Stimulated activated CD4-positive, alpha-beta T cell treated with anti-CD3 and anti-CD28 coated beads, TNF-alpha, amount 100 ng/mL, for 1 hour (primary cell): Measurements from ENCODE around the gene GATC.
"Not testable (repeated sequence)": the region's sequence is repeated elsewhere in the genome, so short reads cannot be mapped to it uniquely, and the experiment has no call there.

Experiments
- DNase-seq, 3 donors: peaks; one replicate each; pipeline ENCODE4 v3.0.0-alpha.2; 2020; ENCODE audit warnings: low read depth in 3 of 3, low spot score in 1 of 3

Gene GATC

DNA sequence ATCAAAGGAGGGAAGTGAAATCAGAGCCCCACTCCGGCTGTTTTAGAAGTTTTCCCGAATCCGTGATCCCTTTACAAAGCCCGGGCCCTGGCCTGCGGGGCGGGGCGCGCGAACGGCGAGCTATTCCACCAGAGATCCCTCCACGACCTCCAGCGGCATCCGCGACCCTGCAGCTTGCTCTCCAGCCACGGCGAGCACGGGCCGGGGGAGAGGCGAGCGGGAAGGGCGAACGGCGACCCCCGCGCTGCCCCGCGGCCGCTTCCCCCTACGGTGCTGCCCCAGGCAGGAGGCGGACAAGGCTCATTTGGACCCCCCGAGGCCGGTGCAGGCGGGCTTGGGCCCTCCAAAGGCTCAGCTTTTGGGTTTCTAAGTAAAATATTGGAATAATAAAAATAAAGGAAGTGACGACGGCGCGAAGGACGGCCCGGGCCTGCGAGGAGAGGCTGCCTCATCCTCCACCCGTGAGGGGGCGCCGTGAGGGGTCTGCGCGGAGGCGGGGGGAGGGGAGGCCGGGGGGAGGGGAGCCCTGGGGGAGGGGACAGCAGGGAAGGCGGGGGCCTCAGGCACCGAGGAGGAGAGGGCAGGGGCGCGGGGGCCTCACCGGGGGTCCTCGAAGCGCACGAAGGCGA is 22.7 kb downstream of the GATC start:
- DNase-seq: peak; percentile 12 to 35 (median 25)

DNA sequence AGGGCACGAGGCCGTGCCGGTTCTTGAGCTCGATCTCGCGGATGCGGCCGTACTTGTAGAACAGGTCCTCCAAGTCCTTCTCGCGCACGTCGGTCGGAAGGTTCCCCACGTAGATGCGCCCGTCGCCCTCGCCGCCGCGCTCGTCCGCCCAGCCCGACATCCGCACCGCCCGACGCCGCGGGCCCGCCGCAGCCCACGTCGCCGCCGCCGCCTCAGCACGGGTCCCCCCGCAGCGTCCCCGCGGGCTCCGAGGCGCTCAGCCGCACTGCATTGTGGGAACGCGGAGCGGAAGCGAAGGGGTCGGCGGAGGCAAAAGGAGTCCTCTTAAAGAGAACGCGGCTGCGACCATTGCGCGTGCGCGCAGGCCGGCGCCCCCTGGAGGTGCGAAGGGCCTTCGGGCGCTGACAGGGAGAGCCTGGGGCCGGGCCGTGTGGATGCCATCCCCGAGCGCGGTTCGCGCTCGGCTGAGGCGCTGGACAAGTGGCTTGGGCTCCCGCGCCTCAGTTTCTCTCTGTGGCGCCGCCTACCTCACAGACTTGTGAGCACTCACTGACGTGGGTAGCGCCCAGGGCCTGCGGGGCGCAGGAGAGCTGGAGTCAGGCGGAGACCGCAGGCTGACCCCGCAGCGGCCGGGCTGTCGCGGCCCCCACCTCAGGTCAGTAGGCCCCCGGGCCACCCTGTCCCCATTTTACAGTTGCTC is 23.4 kb downstream of the GATC start, which contains the start of gene SRSF9:
SRSF9 (minus strand) TSS at position 299 of the 700 bp plus-strand sequence; CDS start at position 160, 139 bp downstream.
- peak; percentile 93 to 97 (median 97) for DNase-seq

DNA sequence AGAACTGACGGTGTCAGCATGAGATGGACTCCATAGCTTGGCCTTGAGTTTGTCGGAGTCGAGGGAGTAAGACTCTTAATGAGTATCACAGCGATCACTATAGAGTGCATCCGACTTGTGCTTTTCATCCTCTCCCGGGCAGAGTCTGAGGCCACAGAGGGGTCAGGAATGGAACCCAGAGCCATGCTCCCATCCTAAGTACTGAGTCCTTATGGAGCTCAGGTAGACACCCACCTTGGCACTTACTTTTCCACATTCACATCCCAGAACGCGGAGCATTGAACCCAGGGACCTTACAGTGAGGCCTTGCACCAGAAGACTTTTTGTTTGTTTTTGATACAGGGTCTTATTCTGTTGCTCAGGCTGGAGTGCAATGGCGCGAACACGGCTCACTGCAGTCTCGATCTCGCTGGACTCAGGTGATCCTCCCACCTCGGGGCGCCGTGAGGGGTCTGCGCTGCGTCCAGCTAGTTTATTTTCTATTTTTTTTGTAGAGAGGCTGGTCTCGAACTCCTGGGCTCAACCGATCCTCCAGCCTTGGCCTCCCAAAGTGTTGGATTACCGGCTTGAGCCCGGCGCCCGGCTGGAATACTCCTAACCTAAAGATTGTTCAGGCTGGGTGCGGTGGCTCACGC is 24.0 kb downstream of the GATC start:
- DNase-seq: no peak

DNA sequence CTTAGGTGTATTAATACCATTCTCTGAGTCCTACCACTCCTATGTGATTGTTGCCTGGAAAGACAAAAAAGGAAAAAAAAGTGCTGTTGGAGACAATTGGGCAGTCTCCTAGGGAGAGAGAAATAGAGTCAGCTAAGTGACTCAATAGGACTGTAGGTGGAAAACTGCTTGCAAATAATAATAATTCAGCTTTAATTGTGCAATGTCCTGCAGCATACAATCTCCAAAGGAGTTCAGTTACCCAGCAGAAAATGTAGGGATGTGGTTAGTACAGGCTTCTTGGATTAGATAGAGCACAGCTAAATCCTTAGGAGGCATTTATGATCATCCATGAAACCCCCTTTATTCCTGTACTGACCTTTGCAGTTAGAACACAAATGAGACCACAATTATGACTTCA is 26.3 kb downstream of the GATC start:
- DNase-seq: no peak

DNA sequence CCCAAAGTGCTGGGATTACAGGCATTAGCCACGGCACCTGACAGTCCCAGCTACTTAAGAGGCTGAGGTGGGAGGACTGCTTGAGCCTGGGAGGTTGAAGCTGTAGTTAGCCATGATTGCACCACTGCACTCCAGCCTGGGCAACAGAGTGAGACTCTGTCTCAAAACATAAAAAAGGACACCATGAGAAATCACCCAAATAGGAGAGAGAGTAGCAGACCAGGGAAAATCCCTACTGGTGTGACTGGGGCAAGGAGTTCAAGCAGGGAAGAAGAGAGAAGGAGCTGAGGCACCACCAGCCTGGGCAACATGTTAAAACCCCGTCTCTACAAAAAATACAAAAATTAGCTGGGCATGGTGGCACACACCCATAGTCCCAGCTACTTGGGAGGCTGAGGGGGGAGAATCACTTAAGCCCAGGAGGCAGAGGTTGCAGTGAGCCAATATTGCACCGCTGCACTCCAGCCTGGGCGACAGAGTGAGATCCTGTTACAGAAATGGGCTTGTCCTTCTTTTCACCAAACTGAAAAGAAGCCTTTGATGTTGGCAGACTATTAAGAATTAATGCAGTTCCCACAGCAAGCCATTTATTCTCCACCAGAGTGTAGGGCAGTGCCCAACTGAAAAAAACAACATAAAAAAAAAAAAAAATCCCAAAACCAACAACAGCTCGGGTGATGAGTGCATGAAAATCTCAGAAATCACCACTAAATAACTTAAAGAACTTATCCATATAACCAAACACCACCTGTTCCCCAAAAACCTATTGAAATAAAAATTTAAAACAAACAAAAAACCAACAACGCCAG is 27.8 kb downstream of the GATC start:
- DNase-seq: no peak

DNA sequence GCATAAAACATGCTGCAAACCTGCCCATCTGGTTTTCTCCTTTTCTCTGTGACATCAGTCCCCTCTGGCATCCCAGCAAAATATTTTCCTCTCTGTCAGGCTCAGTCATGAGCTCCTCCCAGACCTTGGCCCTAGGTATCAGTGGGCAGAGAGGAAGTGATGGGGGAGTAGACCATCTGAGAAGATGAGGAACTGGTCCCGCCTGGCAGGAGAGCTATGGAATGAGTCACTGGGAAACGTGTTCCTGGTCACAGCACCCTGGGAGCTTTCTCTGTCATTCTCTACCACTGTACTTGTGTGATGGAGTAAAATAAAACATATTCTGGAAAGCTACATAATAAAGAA is 28.3 kb downstream of the GATC start:
- DNase-seq: no peak

DNA sequence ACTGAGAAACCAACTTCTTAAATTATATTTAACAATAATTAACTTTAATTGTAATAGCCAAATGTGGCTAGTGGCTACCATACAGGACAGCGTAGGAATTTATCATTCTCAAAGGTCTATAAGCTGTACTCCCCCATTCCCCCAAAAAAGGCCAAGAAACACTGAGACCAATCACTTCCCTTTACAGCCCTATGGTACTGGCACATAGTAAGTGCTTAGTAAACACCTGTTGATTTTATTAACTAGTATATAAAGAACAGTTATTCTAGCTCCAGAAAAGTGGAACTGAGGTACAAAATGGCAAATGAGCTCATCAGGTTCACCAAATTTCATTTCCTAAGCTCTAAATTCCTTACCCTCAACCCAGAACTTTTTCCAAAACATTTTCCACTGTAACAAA is 29.4 kb downstream of the GATC start:
- no peak for DNase-seq

DNA sequence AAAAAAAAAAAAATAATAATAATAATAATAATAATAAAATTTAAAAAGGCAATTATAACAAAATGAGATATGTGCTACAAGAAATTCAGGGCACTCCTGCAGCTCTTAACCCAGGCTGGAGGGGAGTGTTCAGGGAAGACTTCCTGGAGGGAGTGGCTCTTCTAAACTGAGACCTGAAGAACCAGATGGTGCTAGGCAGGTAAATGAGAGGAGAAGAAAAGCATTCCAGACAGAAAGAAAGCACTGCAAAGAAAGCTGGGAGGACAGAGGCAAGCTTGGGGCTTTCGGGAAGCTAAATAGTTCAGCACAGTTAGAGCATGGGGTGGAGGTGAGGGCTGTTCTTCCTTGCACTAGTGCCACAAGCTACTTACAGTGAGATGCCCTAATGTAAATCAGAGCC is 33.2 kb downstream of the GATC start:
- no peak for DNase-seq

DNA sequence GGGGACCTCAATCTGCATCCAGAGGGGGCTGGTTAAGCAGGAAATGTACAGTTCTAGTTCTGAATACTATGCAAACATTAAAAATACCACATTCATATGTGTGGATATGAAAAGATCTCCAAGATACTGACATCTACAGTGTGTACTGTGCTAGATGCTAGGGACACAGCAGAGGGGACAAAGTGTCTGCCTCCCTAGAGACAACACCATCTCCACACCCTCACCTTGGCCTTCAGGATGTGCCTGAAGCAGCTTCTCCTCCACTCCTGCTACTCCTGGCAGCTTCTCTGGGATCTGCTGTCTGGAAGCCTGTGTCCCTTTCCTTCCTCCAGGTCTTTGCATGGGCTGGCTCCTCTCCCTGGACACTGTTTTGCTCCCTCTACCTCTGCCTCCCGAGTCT is 34.0 kb downstream of the GATC start:
- DNase-seq: no peak

DNA sequence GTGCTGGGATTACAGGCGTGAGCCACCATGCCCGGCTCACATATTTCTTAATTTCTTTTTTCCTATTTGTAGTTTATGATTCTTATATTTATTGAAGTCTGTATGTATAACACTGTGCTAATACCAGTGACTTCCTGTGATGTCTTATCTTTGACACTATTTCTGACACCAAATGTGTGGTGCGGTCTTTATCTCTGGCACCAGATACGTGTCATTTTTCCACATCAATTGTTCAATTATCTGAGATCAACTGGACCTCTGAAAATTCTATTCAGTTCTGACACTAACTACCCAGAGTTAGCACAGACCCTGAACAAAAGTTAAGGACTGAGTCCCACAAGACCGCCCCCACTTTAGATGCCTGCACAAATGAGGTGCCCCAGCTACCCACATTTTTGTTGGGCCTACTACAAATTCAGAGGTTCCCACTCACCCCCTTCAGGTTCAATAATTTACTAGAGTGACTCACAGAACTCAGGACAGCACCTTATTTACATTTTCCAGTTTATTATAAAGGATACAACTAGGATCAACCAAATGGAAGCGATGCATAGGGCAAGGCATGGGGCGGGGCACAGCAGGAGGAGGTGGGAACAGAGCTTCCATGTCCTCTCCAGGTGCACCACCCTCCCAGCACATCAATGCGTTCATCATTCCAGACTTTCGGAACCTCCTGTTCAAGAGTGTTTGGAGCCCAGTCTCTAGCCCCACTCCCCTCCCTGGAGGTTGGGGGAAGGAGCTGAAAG is 35.0 kb downstream of the GATC start:
- no peak for DNase-seq

DNA sequence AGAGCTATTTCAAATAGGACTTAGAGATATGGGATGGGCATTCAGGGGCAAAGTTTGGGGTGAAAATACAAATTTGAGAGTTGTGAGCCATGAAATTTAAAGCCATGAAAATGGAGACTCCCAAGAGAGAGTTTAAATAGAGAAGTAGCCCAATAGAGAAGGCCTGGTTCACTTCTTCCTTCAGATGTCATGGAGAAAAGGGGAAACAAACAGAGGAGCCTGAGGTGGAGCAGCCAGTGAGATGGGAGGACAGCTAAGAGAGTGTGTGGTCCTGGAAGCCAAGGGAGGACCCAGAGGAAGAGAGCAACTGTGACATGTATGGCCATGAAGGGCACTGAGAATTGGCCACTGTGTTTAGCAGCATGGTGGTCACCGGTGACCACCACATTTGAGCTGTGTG is 37.4 kb downstream of the GATC start:
- DNase-seq: no peak

DNA sequence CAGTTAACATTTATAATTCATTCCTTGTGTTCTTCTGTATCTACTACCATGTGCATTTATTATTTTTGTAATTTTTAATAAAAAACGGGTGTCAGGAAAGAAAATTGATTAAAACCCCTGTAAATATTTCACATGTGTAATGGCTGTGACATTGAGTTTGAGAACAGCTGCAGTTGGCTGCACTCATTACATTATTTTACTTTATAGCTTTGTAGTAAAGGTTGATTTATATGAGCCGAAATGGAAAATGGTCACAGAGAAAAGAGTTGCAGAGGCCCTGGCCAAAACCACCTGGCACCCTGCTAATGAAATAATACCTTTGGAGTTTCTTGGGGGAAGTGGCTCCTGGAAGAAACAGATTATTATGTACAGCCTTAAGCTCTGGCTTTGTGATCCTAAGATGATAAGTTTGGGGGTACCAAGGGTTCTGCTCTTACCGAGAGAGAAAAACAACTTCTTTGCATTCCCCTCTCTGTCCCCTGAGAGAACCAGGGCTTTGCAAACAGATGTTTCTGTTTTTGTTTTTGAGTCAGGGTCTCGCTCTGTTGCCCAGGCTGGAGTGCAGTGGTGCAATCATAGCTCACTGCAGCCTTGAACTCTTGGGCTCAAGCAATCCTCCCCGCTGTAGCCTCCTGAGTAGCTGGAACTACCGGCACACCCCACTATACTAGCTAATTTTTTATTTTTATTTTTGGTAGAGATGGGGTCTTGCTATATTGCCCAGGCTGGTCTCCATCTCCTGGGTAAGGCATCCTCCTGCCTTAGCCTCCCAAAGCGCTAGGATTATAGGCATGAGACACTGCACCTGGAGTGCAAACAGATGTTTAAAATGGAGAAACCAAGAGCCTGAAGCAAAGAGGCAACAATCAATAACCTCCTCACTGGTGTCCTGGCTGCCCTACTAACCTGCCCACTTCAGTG is 40.0 kb downstream of the GATC start:
- no peak for DNase-seq

DNA sequence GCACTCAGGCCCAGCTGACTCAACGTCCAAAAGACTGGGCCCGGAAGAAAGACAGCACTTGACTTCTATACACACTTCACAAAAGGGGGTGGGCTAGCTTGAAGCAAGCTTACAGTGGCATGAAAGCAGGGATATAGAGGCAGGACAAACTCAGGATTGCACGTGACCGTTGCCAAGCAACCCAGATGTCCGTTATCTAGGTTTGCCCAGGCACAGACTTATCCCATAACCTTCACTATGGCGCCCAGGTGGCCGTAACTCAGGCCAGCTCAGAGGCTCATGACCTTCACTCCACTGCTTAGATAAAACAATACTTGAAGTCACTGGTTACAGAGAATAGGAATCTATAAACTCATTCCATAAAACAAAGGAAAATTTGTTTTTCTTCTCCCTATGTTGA is 41.3 kb downstream of the GATC start:
- DNase-seq: not testable (repeated sequence)

DNA sequence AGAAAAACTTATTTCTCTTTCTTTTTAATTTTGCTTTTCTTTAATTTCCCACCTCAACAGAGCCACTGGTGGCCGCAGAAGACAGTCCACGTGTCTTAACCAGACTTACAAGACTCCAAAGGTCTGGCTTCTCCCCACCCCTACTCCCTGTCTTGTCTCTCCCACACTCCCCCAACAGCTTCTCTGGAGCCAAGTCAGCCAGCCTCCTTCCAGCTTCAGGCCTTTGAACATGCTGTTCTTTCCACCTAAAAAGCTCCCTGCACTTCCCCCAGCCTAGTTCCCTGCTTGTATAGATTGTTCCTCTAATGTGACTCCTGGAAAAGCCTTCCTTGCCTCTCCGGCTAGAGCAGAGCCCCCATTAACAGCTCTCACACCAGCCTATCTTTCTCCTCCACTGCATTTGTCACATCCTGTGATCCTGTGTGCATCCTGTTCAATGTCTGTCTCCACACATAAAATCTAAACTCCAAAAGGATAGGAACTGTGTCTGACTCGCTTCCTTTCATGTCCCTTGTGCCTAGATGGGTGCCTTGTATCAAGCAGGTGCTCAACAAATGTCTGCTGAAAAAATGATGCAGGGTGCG is 41.9 kb downstream of the GATC start:
- DNase-seq: no peak

DNA sequence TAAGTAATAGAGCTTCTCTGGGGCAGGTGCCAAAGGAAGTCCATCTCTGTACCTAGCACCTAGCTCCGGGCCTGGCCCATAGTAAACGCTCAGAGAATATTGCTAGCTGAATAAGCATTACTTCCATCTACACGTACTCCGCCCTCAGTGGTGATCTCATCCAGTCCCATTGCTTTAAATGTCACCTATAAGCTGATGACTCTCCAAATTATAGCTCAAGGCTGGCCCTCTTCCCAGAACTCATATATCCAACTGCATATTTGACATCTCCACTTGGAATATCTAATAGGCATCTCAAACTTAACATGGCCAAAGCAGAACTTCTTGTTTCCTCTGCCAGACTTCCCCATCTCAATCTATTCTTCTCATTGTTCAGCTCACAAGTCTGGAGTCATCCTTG is 42.8 kb downstream of the GATC start:
- no peak for DNase-seq

DNA sequence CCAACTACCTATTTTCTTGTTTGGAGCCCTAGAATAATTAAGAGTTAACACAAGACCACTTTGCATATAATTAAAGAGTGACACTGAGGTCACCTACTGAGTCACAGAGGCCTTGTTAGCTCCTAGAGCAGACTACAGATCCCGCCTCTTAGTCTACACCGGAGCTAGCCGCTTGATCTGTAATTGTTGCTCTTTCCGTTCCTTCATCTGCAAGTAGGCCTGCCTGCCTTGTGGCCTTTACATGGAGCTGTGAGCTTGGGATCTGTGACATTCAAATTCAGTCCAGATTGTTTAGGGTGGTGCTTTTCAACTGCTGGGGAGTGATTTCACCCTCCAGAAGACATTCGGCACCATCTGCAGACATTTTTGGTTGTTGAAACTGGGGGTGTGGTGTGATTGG is 44.1 kb downstream of the GATC start:
- no peak for DNase-seq

DNA sequence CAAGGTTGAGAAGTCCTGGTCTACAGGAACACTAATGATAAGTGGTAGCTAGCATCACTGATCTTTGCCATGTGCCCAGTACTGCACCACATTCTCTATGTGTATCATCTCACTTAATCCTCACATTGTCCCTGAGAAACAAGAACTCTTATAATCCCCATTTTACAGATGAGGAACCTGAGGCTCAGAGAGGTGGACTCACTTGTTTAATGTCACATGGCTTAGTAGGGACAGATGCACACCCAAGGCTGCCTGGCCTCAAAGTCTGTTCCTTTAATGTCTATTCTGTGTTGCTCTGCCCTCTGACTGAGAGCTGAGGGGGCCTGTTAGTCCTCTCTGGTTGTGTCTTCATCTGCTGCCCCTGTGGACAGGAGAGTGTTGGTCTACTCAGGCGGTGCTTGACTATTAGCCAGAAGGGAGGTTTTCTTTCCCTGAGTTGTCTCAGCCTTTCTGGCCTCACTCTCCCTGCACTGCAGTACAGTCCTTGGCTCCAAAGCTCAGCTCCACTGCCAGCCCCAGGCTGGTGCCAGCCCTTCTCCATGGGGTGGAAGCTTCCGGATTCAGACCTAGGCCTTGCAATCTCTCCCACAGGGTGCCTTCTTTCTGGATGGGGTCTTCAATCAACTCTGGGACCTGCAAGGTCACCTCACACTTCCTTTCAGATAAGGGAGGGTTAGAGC is 44.7 kb downstream of the GATC start:
- no peak for DNase-seq

DNA sequence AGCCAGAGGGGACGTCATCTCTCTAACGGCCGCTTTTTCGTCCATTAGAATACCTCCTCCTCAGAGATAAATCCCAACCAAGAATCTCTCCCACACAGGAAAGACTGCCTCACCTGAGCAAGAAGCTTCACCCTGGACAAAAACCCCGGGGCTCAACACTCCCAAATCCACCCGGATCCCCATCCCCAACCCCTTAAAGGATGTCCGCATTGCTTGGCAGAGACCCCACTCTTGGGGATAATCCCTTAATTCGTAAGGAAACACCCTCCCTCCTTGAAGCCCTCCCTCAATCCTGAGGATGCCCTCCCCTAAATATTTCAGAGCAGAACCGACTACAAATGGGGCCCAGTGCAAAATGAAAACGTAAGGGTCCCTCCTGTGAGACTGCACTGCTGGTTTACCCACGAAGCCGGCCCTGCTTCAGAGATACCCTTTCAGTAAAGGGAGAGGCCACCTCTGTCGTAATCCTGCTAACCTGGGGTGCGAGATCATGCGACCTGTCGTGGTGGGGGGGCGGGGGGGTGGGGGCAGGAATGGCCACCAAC is 49.0 kb downstream of the GATC start:
- no peak for DNase-seq
